Measurements from ENCODE around the gene TUBA4B. TPM values are rescaled to one million over a fixed set of nuclear protein-coding genes. Genes with fewer than 3 reads are reported as not detected.

TUBA4B gene
- total and polyA plus RNA-seq, 2 donors (not counting 3 experiments of a cell fraction or from before 2014, with no cell fraction given), result not detected

DNA sequence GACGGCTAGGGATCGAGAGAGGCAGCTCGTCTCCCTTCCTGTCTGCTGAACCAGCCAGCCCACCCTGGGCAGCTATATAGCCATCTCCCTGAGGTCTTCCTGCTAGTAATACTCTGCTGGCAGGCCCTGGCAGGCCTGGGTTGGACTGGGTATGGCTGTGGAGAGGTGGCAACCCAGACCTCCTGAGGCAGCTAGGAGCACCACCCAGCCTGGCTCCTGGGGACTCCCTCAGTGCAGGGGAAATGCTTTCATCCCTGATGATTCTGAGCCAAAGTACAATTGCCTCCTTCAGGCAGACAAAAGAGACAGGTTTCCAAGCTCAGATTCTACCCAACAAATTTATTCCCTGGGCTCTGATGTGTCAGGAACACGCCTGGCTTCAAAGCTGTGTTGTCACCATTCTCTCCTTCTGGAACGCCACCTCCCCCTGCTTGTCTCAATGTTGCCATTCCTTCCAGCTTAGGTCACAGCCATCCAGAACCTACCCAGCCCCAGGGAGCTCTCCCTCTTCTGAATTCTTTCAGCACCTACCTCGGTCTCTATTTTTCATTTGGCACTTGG is 21.4 kb downstream of the TUBA4B start:
- DNase-seq (ENCODE audit: low read depth, low spot score) (no peak), FAIRE-seq (no peak)
- H3K4me1 ChIP-seq (ENCODE audit: control insufficient read depth, extremely low read depth, insufficient read depth, low read length), result peaks cover 11% of the 10 kb centered on the region
- H3K4me2 ChIP-seq (ENCODE audit: insufficient read depth, low read length), result no peak overlapping the region
- no peak overlapping the region for H3K4me3 ChIP-seq (replicated peaks in 1 of 3; ENCODE audit: insufficient read depth in 1 of 3, low read depth in 1 of 3, low read length in 3 of 3)
- peaks cover 4 to 8% of the 10 kb centered on the region in 2 experiments for H3K27me3 ChIP-seq (ENCODE audit: control insufficient read depth in 2 of 2, insufficient read depth in 2 of 2, low read length in 2 of 2)
- TF ChIP-seq GATA2 (IDR thresholded peaks at IDR 0.05; ENCODE audit: insufficient read depth, insufficient read length, low read depth, low read length) (no peak), FOS (IDR thresholded peaks at IDR 0.05; ENCODE audit: borderline replicate concordance, insufficient read depth, low read length) (no peak), MYC (IDR thresholded peaks at IDR 0.05; ENCODE audit: low read depth, low read length) (no peak), JUN (IDR thresholded peaks at IDR 0.05; ENCODE audit: borderline replicate concordance, insufficient read depth, insufficient read length, low read depth) (no peak), EZH2 (IDR thresholded peaks at IDR 0.05; ENCODE audit: borderline replicate concordance, low read depth, low read length, severe bottlenecking) (no peak), POLR2AphosphoS5 (IDR thresholded peaks at IDR 0.05; ENCODE audit: insufficient read depth, low read depth, low read length) (no peak)
- TF ChIP-seq, protein P1, sequence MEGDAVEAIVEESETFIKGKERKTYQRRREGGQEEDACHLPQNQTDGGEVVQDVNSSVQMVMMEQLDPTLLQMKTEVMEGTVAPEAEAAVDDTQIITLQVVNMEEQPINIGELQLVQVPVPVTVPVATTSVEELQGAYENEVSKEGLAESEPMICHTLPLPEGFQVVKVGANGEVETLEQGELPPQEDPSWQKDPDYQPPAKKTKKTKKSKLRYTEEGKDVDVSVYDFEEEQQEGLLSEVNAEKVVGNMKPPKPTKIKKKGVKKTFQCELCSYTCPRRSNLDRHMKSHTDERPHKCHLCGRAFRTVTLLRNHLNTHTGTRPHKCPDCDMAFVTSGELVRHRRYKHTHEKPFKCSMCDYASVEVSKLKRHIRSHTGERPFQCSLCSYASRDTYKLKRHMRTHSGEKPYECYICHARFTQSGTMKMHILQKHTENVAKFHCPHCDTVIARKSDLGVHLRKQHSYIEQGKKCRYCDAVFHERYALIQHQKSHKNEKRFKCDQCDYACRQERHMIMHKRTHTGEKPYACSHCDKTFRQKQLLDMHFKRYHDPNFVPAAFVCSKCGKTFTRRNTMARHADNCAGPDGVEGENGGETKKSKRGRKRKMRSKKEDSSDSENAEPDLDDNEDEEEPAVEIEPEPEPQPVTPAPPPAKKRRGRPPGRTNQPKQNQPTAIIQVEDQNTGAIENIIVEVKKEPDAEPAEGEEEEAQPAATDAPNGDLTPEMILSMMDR (IDR thresholded peaks at IDR 0.05; ENCODE audit: extremely low read depth in 1 of 2, insufficient read depth in 1 of 2, low read depth in 1 of 2, low read length in 2 of 2), result no peak
- TF ChIP-seq, protein P2, sequence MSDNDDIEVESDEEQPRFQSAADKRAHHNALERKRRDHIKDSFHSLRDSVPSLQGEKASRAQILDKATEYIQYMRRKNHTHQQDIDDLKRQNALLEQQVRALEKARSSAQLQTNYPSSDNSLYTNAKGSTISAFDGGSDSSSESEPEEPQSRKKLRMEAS (IDR thresholded peaks at IDR 0.05; ENCODE audit: insufficient read depth, insufficient read length), result no peak
- H2AFZ ChIP-seq (ENCODE audit: low read depth, low read length), result no peak overlapping the region
- dilution Hi-C loops (cut with MboI; ENCODE audit: extremely low pct_ligation_motif_present, low sequenced_read_pairs), result no loop called here
- H3K9me3 ChIP-seq (replicated peaks; ENCODE audit: control insufficient read depth, insufficient read depth, low read length), result no peaks in the 10 kb centered on the region
- H3K79me2 ChIP-seq (ENCODE audit: control insufficient read depth, insufficient read depth, low read length), result no peaks in the 10 kb centered on the region
- no peaks in the 10 kb centered on the region for H3K36me3 ChIP-seq (ENCODE audit: control insufficient read depth in 2 of 2, extremely low read depth in 1 of 2, insufficient read depth in 2 of 2, low read length in 2 of 2)
- POLR2A ChIA-PET, result interaction anchor here (0.9 kb wide), 1 partner anchor 25 kb away, joined by 3 read pairs; no protein-coding TSS in a partner anchor
- CTCF ChIA-PET, result interaction anchor here (0.7 to 1.3 kb wide), 6 partner anchors 11 to 119 kb away, joined by 3 to 13 read pairs (median 3); partner anchors contain the start of genes TUBA4A and TUBA4B
- intact Hi-C loops (cut with micrococcal nuclease), result no loop called here
- BruUV-seq (replicated peaks), result no TSS peak
- H3K9me1 ChIP-seq (replicated peaks; ENCODE audit: control insufficient read depth, extremely low read depth, insufficient read depth, low read length), result no peaks in the 10 kb centered on the region
- H3K9ac ChIP-seq (replicated peaks; ENCODE audit: extremely low read depth, insufficient read depth, low read length), result no peak overlapping the region
- no peak overlapping the region for H3K27ac ChIP-seq (ENCODE audit: insufficient read depth, low read depth, low read length)
- H4K20me1 ChIP-seq (replicated peaks; ENCODE audit: control insufficient read depth, extremely low read depth, insufficient read depth, low read length), result no peaks in the 10 kb centered on the region

Measured in endothelial cell of umbilical vein (primary cell).